ENCODE data around the gene BPGM.
"Not testable (repeated sequence)": the region's sequence is repeated elsewhere in the genome, so short reads cannot be mapped to it uniquely, and the experiment has no call there.

The BPGM gene

GRCh38 chr7:134678115-134678514 lies 31.5 kb downstream of the BPGM start:
- H3K9ac ChIP-seq (ENCODE audit: low read depth in 1 of 2, low read length in 2 of 2) = no peak overlapping the region
- H3K4me1 ChIP-seq (ENCODE audit: control insufficient read depth in 2 of 2, insufficient read depth in 2 of 2, low read length in 2 of 2) = no peaks in the 10 kb centered on the region
- H3K27ac ChIP-seq (ENCODE audit: low read depth in 2 of 2, low read length in 2 of 2) = no peak overlapping the region
- H3K36me3 ChIP-seq (ENCODE audit: control insufficient read depth in 2 of 2, insufficient read depth in 2 of 2, low read length in 2 of 2) = peaks cover 0 to 8% of the 10 kb centered on the region in 2 donors
- H3K9me3 ChIP-seq (ENCODE audit: control insufficient read depth in 2 of 2, low read length in 2 of 2) = no peaks in the 10 kb centered on the region
- H3K27me3 ChIP-seq (ENCODE audit: control insufficient read depth in 2 of 2, insufficient read depth in 2 of 2, low read length in 2 of 2) = no peaks in the 10 kb centered on the region
- H3K4me3 ChIP-seq (ENCODE audit: low read length in 2 of 2) = no peak overlapping the region

GRCh38 chr7:134679006-134679405 lies 32.4 kb downstream of the BPGM start:
- H3K9ac ChIP-seq (ENCODE audit: low read depth in 1 of 2, low read length in 2 of 2) = no peak overlapping the region
- H3K4me1 ChIP-seq (ENCODE audit: control insufficient read depth in 2 of 2, insufficient read depth in 2 of 2, low read length in 2 of 2) = no peaks in the 10 kb centered on the region
- H3K9me3 ChIP-seq (ENCODE audit: control insufficient read depth in 2 of 2, low read length in 2 of 2) = no peaks in the 10 kb centered on the region
- no peak overlapping the region for H3K4me3 ChIP-seq (ENCODE audit: low read length in 2 of 2)
- peaks cover 0 to 8% of the 10 kb centered on the region in 2 donors for H3K36me3 ChIP-seq (ENCODE audit: control insufficient read depth in 2 of 2, insufficient read depth in 2 of 2, low read length in 2 of 2)
- no peaks in the 10 kb centered on the region for H3K27me3 ChIP-seq (ENCODE audit: control insufficient read depth in 2 of 2, insufficient read depth in 2 of 2, low read length in 2 of 2)
- no peak overlapping the region for H3K27ac ChIP-seq (ENCODE audit: low read depth in 2 of 2, low read length in 2 of 2)

- Histone ChIP-seq H3K4me1 (ENCODE audit: control insufficient read depth in 2 of 2, insufficient read depth in 2 of 2, low read length in 2 of 2) (no peaks in the 10 kb centered on the region), H3K9me3 (ENCODE audit: control insufficient read depth in 2 of 2, low read length in 2 of 2) (no peaks in the 10 kb centered on the region), H3K4me3 (ENCODE audit: low read length in 2 of 2) (no peak overlapping the region), H3K9ac (ENCODE audit: low read depth in 1 of 2, low read length in 2 of 2) (no peak overlapping the region), H3K36me3 (ENCODE audit: control insufficient read depth in 2 of 2, insufficient read depth in 2 of 2, low read length in 2 of 2) (peaks cover 0 to 8% of the 10 kb centered on the region in 2 donors), H3K27ac (ENCODE audit: low read depth in 2 of 2, low read length in 2 of 2) (no peak overlapping the region), H3K27me3 (ENCODE audit: control insufficient read depth in 2 of 2, insufficient read depth in 2 of 2, low read length in 2 of 2) (no peaks in the 10 kb centered on the region)
Measured at GRCh38 chr7:134684165-134684564, 37.5 kb downstream of the BPGM start.

- H3K4me1 ChIP-seq (ENCODE audit: control insufficient read depth in 2 of 2, insufficient read depth in 2 of 2, low read length in 2 of 2) = no peaks in the 10 kb centered on the region
- H3K9ac ChIP-seq (ENCODE audit: low read depth in 1 of 2, low read length in 2 of 2) = no peak overlapping the region
- peaks cover 0 to 3% of the 10 kb centered on the region in 2 donors for H3K36me3 ChIP-seq (ENCODE audit: control insufficient read depth in 2 of 2, insufficient read depth in 2 of 2, low read length in 2 of 2)
- H3K4me3 ChIP-seq (ENCODE audit: low read length in 2 of 2) = no peak overlapping the region
- H3K27ac ChIP-seq (ENCODE audit: low read depth in 2 of 2, low read length in 2 of 2) = no peak overlapping the region
- no peaks in the 10 kb centered on the region for H3K27me3 ChIP-seq (ENCODE audit: control insufficient read depth in 2 of 2, insufficient read depth in 2 of 2, low read length in 2 of 2)
- no peaks in the 10 kb centered on the region for H3K9me3 ChIP-seq (ENCODE audit: control insufficient read depth in 2 of 2, low read length in 2 of 2)
Measured at GRCh38 chr7:134685250-134685649, 38.6 kb downstream of the BPGM start.

GRCh38 chr7:134686786-134687185 lies 40.1 kb downstream of the BPGM start:
- Histone ChIP-seq H3K27ac (ENCODE audit: low read depth in 2 of 2, low read length in 2 of 2) (no peak overlapping the region), H3K9me3 (ENCODE audit: control insufficient read depth in 2 of 2, low read length in 2 of 2) (no peaks in the 10 kb centered on the region), H3K9ac (ENCODE audit: low read depth in 1 of 2, low read length in 2 of 2) (no peak overlapping the region), H3K36me3 (ENCODE audit: control insufficient read depth in 2 of 2, insufficient read depth in 2 of 2, low read length in 2 of 2) (no peaks in the 10 kb centered on the region), H3K4me3 (ENCODE audit: low read length in 2 of 2) (no peak overlapping the region), H3K27me3 (ENCODE audit: control insufficient read depth in 2 of 2, insufficient read depth in 2 of 2, low read length in 2 of 2) (no peaks in the 10 kb centered on the region), H3K4me1 (ENCODE audit: control insufficient read depth in 2 of 2, insufficient read depth in 2 of 2, low read length in 2 of 2) (no peaks in the 10 kb centered on the region)

GRCh38 chr7:134689550-134689949 lies 42.9 kb downstream of the BPGM start:
- H3K4me1 ChIP-seq (ENCODE audit: control insufficient read depth in 2 of 2, insufficient read depth in 2 of 2, low read length in 2 of 2); H3K4me3 ChIP-seq (ENCODE audit: low read length in 2 of 2); H3K9ac ChIP-seq (ENCODE audit: low read depth in 1 of 2, low read length in 2 of 2): not testable (repeated sequence)

GRCh38 chr7:134690016-134690415 lies 43.4 kb downstream of the BPGM start:
- no peak overlapping the region for H3K4me3 ChIP-seq (ENCODE audit: low read length in 2 of 2)
- no peaks in the 10 kb centered on the region for H3K4me1 ChIP-seq (ENCODE audit: control insufficient read depth in 2 of 2, insufficient read depth in 2 of 2, low read length in 2 of 2)
- no peaks in the 10 kb centered on the region for H3K36me3 ChIP-seq (ENCODE audit: control insufficient read depth in 2 of 2, insufficient read depth in 2 of 2, low read length in 2 of 2)
- H3K27me3 ChIP-seq (ENCODE audit: control insufficient read depth in 2 of 2, insufficient read depth in 2 of 2, low read length in 2 of 2) = no peaks in the 10 kb centered on the region
- no peak overlapping the region for H3K9ac ChIP-seq (ENCODE audit: low read depth in 1 of 2, low read length in 2 of 2)
- peak overlapping the region; percentile 53 to 57 for H3K27ac ChIP-seq (ENCODE audit: low read depth in 2 of 2, low read length in 2 of 2)
- H3K9me3 ChIP-seq (ENCODE audit: control insufficient read depth in 2 of 2, low read length in 2 of 2) = no peaks in the 10 kb centered on the region

More at GRCh38 chr7:134689550-134689949, 42.9 kb downstream of the BPGM start:
- H3K27ac ChIP-seq (ENCODE audit: low read depth in 2 of 2, low read length in 2 of 2); H3K27me3 ChIP-seq (ENCODE audit: control insufficient read depth in 2 of 2, insufficient read depth in 2 of 2, low read length in 2 of 2); H3K9me3 ChIP-seq (ENCODE audit: control insufficient read depth in 2 of 2, low read length in 2 of 2); H3K36me3 ChIP-seq (ENCODE audit: control insufficient read depth in 2 of 2, insufficient read depth in 2 of 2, low read length in 2 of 2): not testable (repeated sequence)

- Histone ChIP-seq H3K4me1 (ENCODE audit: control insufficient read depth in 2 of 2, insufficient read depth in 2 of 2, low read length in 2 of 2) (no peaks in the 10 kb centered on the region), H3K36me3 (ENCODE audit: control insufficient read depth in 2 of 2, insufficient read depth in 2 of 2, low read length in 2 of 2) (no peaks in the 10 kb centered on the region), H3K9ac (ENCODE audit: low read depth in 1 of 2, low read length in 2 of 2) (no peak overlapping the region), H3K4me3 (ENCODE audit: low read length in 2 of 2) (no peak overlapping the region), H3K9me3 (ENCODE audit: control insufficient read depth in 2 of 2, low read length in 2 of 2) (no peaks in the 10 kb centered on the region), H3K27me3 (ENCODE audit: control insufficient read depth in 2 of 2, insufficient read depth in 2 of 2, low read length in 2 of 2) (no peaks in the 10 kb centered on the region), H3K27ac (ENCODE audit: low read depth in 2 of 2, low read length in 2 of 2) (peak overlapping the region; percentile 53 to 57)
Measured at GRCh38 chr7:134690614-134691504, 44.2 kb downstream of the BPGM start.

- Histone ChIP-seq H3K27me3 (ENCODE audit: control insufficient read depth in 2 of 2, insufficient read depth in 2 of 2, low read length in 2 of 2) (no peaks in the 10 kb centered on the region), H3K4me1 (ENCODE audit: control insufficient read depth in 2 of 2, insufficient read depth in 2 of 2, low read length in 2 of 2) (no peaks in the 10 kb centered on the region), H3K9ac (ENCODE audit: low read depth in 1 of 2, low read length in 2 of 2) (no peak overlapping the region), H3K27ac (ENCODE audit: low read depth in 2 of 2, low read length in 2 of 2) (peak overlapping the region in 1 of 2 donors; percentile 57), H3K36me3 (ENCODE audit: control insufficient read depth in 2 of 2, insufficient read depth in 2 of 2, low read length in 2 of 2) (no peaks in the 10 kb centered on the region), H3K4me3 (ENCODE audit: low read length in 2 of 2) (no peak overlapping the region), H3K9me3 (ENCODE audit: control insufficient read depth in 2 of 2, low read length in 2 of 2) (no peaks in the 10 kb centered on the region)
Measured at GRCh38 chr7:134691546-134692343, 45.1 kb downstream of the BPGM start.

GRCh38 chr7:134692344-134692705 lies 45.7 kb downstream of the BPGM start:
- no peak overlapping the region for H3K4me3 ChIP-seq (ENCODE audit: low read length in 2 of 2)
- no peaks in the 10 kb centered on the region for H3K9me3 ChIP-seq (ENCODE audit: control insufficient read depth in 2 of 2, low read length in 2 of 2)
- no peaks in the 10 kb centered on the region for H3K36me3 ChIP-seq (ENCODE audit: control insufficient read depth in 2 of 2, insufficient read depth in 2 of 2, low read length in 2 of 2)
- H3K27me3 ChIP-seq (ENCODE audit: control insufficient read depth in 2 of 2, insufficient read depth in 2 of 2, low read length in 2 of 2) = no peaks in the 10 kb centered on the region
- no peak overlapping the region for H3K9ac ChIP-seq (ENCODE audit: low read depth in 1 of 2, low read length in 2 of 2)
- no peaks in the 10 kb centered on the region for H3K4me1 ChIP-seq (ENCODE audit: control insufficient read depth in 2 of 2, insufficient read depth in 2 of 2, low read length in 2 of 2)
- H3K27ac ChIP-seq (ENCODE audit: low read depth in 2 of 2, low read length in 2 of 2) = no peak overlapping the region
